ENCODE data around the gene SPTBN5. TPM values are rescaled to one million over a fixed set of nuclear protein-coding genes. Genes with fewer than 3 reads are reported as not detected.
A peak's percentile ranks its signal among the peaks of the same experiment; 100 is the strongest.

SPTBN5 gene
- total RNA-seq, 1 donor from 2014 or later = 4.2 TPM

GRCh38 chr15:41914411-41914810 lies 20.6 kb upstream of the SPTBN5 start:
- no peaks in the 10 kb centered on the region for H3K27me3 Mint-ChIP-seq
- DNase-seq (ENCODE audit: extremely low spot score, unreplicated experiment) = no peak
- H3K4me1 Mint-ChIP-seq (ENCODE audit: unreplicated experiment) = peaks cover 20% of the 10 kb centered on the region
- peaks cover 23% of the 10 kb centered on the region for H3K36me3 Mint-ChIP-seq
- no peak overlapping the region for H3K27ac Mint-ChIP-seq
- no peak overlapping the region for H3K4me3 Mint-ChIP-seq
- no peaks in the 10 kb centered on the region for H3K9me3 Mint-ChIP-seq
- TF ChIP-seq, protein P1, sequence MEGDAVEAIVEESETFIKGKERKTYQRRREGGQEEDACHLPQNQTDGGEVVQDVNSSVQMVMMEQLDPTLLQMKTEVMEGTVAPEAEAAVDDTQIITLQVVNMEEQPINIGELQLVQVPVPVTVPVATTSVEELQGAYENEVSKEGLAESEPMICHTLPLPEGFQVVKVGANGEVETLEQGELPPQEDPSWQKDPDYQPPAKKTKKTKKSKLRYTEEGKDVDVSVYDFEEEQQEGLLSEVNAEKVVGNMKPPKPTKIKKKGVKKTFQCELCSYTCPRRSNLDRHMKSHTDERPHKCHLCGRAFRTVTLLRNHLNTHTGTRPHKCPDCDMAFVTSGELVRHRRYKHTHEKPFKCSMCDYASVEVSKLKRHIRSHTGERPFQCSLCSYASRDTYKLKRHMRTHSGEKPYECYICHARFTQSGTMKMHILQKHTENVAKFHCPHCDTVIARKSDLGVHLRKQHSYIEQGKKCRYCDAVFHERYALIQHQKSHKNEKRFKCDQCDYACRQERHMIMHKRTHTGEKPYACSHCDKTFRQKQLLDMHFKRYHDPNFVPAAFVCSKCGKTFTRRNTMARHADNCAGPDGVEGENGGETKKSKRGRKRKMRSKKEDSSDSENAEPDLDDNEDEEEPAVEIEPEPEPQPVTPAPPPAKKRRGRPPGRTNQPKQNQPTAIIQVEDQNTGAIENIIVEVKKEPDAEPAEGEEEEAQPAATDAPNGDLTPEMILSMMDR (conservative IDR thresholded peaks at IDR 0.05) = no peak

DNA sequence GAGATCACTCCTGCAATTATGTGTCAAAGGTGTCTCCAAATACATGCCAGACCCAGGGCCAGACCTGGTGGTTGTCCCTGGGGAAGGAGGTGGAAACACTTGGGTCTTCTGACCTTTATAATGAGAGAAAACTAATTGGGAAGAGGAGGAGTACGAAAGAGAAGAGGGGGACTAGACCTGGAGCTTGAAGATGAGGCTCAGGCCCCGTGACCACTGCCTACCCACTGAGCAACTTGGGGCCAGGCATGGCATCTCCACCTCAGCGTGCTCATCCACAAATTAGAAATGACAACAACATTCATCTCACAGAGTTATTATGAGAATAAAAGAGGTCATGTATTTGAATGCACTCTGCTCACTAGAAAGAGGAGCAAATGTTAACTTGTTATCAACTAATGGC lies 19.4 kb upstream of the SPTBN5 start:
- no peaks in the 10 kb centered on the region for H3K9me3 Mint-ChIP-seq
- H3K4me3 Mint-ChIP-seq = no peak overlapping the region
- TF ChIP-seq, protein P1 (conservative IDR thresholded peaks at IDR 0.05) = no peak
- H3K27ac Mint-ChIP-seq = no peak overlapping the region
- peaks cover 24% of the 10 kb centered on the region for H3K4me1 Mint-ChIP-seq (ENCODE audit: unreplicated experiment)
- no peak for DNase-seq (ENCODE audit: extremely low spot score, unreplicated experiment)
- peaks cover 22% of the 10 kb centered on the region for H3K36me3 Mint-ChIP-seq
- no peaks in the 10 kb centered on the region for H3K27me3 Mint-ChIP-seq

DNA sequence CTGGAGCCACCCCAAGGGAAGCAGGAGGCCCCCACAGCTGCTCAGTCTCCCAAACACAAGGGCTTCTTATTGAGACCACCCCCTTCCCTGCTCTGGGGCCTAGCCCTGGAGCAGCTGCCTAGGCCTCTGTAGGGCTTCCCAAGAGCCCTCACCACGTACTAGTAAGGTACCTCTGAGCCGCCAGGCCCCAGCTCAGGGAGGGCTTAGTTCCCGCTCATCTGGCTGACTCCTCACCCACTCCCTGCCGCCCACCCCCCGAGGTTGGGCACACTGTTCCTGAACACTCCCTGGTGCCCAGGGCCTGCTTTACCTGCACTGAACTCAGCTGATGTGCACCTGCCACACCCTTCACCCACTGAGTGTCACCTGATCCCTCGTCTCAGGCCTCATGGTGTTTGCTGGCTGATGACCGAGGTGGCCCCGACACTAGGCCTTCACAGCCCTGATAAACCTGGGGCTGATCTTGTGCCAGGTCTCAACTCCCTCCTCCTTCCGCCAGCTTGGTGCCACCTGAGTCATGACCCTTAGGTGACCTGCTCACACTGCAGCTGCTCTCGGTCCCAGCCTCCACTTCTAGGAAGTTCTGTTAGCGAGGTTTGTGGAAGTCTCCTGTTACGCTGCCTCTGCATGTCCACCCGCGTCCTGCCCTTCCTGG lies 18.0 kb upstream of the SPTBN5 start:
- Mint-ChIP-seq H3K36me3 (peaks cover 13% of the 10 kb centered on the region), H3K27ac (no peak overlapping the region), H3K4me3 (no peak overlapping the region), H3K9me3 (no peaks in the 10 kb centered on the region), H3K27me3 (no peaks in the 10 kb centered on the region), H3K4me1 (ENCODE audit: unreplicated experiment) (peaks cover 18% of the 10 kb centered on the region)
- no peak for DNase-seq (ENCODE audit: extremely low spot score, unreplicated experiment)
- TF ChIP-seq, protein P1 (conservative IDR thresholded peaks at IDR 0.05) = no peak

DNA sequence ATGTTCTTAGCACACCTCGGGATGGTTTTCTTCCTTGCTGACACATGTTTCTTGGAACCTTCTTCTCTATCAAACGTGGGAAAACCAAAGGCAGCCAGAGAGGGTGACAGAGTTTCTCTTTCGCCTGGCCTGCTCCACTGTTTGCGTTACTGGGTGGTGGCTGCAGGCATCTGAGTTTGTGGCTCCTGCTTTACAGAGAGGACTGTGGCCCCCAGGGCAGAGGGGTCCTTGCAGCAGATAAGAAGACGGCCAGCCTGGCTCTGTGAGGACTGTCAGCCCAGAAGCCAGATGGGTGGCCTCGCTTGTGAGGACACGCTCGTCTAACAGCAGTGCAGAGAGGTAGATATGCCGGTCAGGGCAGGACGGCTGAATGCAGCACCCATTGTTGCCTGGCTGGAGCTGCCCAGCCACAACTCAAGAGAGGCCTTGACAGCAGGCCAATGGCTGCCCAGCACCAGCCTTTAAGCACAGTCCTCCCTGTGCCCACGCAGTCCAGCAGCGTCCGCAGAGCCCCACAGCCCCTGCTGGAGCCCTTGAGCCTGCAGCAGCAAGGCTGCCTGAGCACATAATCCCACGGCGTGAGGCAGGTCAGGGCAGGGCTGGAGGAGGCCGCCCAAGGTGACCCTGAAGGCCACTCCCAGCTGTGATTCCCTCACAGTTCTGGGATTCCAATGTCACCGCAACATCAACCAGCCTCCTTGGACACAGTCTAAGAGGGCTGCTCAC lies 15.0 kb upstream of the SPTBN5 start:
- peak overlapping the region; percentile 72 for H3K27ac Mint-ChIP-seq
- TF ChIP-seq, protein P1 (conservative IDR thresholded peaks at IDR 0.05) = no peak
- peaks cover 8% of the 10 kb centered on the region for H3K36me3 Mint-ChIP-seq

DNA sequence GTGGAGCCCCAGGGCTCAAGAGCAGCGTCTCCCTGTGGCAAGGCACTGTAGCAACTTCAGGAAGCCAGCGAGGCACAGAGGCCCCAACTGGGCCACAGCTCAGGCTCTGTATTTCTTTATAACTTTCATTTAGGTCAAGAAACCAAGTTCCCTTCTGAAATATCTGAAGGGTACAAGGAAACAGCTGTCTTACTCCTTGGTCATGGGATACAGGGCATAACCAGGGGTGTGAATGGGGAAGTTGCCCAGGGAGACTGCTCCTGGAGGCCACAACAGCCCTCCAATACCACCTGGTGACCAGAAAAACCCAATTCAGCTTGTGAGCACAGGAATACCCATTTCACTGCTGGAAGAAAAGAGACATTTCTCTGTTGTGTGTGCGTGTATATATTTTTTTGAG lies 13.3 kb upstream of the SPTBN5 start:
- Mint-ChIP-seq H3K36me3 (peaks cover 8% of the 10 kb centered on the region), H3K27me3 (no peaks in the 10 kb centered on the region), H3K4me1 (ENCODE audit: unreplicated experiment) (peaks cover 35% of the 10 kb centered on the region), H3K27ac (no peak overlapping the region), H3K4me3 (no peak overlapping the region), H3K9me3 (no peaks in the 10 kb centered on the region)
- TF ChIP-seq, protein P1 (conservative IDR thresholded peaks at IDR 0.05) = no peak
- no peak for DNase-seq (ENCODE audit: extremely low spot score, unreplicated experiment)

More for the DNA sequence above, 15.0 kb upstream of the SPTBN5 start:
- peaks cover 39% of the 10 kb centered on the region for H3K4me1 Mint-ChIP-seq (ENCODE audit: unreplicated experiment)
- H3K9me3 Mint-ChIP-seq = no peaks in the 10 kb centered on the region
- DNase-seq (ENCODE audit: extremely low spot score, unreplicated experiment) = no peak
- no peaks in the 10 kb centered on the region for H3K27me3 Mint-ChIP-seq
- no peak overlapping the region for H3K4me3 Mint-ChIP-seq
